Measurements from ENCODE around the gene TENM3.
"Not testable (repeated sequence)": the region's sequence is repeated elsewhere in the genome, so short reads cannot be mapped to it uniquely, and the experiment has no call there.

TENM3 gene

DNA sequence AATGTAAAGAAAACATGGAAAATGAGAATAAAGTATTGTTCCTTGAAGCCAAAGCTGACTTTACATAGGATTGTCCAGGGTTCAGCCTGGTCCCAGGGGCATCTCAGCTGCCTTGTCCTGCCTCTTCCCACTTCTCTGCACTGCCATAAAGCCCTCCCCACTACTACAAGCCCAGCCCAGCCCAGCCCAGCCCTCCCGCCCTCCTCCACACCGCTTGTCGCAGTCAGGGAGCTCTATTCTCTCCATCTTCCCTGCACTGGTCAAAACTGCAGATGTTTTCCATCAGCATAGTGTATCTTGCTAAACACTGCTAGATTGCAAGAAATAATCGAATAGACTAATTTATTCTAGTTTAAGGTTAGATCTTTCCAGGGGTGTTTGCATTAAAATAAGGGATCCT, 100.3 kb downstream of the TENM3 start:
- DNase-seq = no peak

DNA sequence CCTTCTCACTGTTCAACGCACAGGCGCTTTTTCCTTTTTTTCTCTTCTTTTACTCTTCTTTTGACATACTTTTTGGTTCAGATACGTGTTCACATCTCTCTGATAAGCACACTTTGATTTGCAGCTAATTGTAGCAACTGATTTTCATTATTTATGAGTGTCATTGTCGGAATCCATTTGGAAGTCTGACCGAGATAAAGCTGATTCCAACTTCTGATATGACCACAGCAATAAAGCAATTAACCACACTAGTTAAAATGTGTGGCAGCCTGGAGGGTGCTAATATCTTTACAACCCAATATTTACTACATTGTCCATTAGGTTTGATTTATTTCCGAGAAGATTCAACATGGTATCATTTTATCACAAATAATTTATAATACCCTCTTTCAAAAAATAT, 101.8 kb downstream of the TENM3 start:
- no peak for DNase-seq

DNA sequence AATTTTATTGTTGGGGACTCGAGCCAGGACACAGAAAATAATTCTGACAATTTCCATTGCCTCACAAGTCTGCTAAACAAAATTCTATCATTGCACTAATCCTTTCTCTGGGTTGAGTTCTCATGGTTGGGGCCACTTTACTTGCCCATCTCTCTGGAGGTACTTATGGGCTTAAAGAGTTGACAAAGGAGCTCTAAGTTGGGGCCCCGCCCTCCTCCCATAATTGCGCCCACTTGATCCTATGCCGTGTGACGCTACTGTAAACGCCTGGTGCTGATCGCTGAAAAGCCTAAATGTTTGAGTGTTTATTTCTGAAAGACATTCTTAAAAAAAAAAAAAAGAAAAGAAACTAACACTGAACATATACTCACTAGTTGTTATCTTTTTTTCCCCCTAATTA, 103.0 kb downstream of the TENM3 start:
- no peak for DNase-seq

DNA sequence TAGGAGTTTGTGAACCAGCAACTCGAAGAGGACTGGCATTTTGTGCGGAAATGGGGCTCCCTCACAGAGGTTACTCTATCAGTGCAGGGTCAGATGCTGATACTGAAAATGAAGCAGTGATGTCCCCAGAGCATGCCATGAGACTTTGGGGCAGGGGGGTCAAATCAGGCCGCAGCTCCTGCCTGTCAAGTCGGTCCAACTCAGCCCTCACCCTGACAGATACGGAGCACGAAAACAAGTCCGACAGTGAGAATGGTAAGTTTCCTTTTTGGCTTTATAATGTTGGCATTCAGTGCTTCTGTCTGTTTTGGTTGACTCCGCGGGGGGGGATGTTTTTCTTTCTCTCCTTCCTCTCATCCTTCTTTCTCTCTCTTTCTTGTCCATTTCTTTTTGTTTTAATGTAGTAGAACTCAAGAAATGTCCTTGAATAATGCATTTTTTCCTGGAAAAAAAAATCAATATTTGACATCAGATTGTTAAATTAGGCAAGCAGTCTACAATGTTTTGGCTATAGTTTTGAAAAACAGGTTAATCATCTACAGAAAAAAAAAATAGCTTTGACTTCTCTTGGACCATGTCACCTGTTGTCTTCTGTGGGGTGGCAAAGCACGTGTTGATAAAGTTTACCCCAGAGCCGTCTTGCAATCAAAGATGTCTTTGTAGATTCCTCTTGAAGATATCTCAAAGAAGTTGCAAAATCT, 103.6 kb downstream of the TENM3 start:
- DNase-seq = no peak

DNA sequence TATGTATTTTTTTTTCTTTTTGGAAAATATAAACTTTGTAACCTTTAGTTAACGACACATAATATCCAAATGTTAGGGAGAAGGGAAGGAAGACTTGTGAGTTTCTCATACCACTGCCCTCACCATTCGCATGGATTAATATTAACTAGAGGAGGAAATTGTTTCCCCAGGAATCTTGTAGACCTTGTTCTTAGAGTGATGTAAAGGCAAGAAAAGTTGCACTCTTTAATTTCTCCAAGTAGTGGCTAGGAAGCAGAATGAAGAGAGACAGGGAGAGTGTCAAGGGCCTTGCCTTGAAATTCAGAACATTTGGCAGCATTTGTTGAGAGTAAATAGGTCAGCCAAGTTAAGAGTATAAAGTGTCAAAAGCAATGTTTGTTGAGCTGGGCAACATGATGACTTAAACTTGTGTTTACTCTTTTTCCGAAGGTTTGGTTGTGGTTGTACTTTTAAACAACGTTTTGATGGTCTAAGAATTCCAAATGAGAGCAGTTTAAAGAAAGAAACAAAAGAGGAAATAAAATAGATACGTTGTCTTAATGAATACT, 105.7 kb downstream of the TENM3 start:
- DNase-seq = no peak

DNA sequence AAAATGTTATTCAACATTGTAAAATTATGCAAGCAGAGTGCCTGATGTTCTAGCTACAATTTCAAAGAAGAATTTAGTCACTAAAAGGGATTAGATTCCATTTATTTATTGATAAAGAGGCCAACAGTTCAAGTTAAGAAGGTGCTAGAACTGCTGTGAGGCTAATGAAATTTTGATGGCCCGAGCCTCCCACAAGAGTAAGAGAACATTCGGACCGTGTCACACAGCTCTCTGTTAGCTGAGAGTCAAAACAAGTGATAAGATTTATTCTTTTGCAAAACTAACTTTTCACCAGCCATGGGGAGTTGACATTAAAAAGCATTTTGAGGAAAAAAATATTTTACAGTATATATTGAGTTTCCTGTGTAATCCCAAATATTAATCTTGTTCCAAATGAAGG, 106.8 kb downstream of the TENM3 start:
- DNase-seq = no peak

DNA sequence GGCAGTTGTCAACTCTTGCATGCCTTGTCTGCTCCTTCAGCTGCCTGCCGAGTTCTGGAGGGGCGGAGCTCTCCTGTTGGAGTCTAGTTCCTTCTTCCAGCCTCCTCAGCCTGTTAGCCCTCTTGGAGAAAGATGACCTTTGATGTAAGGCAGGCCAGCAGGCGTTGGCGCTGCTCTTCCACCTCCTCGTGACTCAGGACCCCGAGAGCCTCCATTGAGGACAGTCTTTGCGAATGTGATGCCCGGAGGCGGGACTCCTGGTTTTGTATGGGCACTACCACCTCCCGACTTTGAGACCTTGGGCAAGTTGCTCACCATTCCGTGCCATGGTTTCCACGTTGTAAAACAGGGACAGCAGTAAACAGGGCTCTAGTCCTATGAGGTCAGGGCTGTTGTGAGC, 108.3 kb downstream of the TENM3 start:
- no peak for DNase-seq

DNA sequence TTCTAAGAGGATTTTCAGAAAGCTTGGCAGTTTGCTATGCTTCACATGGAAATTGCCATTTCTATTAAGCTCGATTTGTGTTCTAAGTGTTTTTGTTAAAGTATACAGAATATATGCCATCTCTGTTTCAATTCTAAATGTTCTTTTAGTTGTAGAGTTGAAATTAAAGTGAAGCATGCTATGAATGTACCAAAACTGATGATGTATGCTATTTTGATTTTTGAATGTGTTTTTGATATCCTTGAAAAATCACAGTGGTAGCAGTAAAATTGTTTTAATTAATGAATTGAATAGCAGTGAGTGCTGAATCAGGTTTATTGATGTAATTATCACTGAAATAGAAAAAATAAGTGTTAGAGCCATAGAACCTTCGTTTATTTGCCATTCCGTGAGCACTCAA, 110.9 kb downstream of the TENM3 start:
- no peak for DNase-seq

DNA sequence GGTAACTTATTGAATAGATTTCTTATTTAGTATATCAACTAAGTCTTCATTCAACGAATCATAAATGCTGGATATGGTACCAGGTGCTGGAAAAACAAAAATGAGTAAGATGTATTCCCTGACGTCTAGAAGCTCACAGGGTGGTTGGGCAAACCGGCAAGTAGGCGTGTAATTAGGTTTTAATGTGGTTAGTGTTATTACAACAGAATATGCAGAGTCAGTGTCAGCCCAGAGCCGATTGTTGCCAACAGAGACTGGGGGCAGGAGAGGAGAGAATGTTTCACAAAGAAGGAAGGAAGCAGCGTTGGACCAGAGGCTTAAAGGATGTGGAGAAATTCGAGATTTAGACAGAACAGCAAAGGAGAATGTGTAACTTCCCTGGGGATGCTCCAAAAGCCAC, 111.7 kb downstream of the TENM3 start:
- DNase-seq = peak; percentile 34 to 54

DNA sequence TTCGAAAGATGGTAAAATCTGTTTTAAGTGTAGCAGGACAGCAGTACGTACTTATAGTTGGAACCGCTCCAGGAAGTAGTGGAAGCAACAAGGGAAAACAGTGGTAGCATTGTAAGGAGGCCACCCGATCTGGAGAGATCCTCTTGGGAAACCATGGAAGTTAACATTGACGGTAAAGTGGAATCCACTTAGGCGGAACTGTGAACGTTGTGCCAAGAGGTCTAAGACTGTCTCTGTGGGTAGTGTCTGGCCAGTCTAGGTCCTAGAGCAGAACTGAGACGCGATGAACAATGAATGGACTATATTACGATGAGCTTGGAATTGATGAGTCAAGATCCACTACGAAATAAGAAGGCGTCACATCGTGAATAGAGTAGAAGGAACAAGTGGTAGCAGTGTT, 124.0 kb downstream of the TENM3 start:
- no peak for DNase-seq

DNA sequence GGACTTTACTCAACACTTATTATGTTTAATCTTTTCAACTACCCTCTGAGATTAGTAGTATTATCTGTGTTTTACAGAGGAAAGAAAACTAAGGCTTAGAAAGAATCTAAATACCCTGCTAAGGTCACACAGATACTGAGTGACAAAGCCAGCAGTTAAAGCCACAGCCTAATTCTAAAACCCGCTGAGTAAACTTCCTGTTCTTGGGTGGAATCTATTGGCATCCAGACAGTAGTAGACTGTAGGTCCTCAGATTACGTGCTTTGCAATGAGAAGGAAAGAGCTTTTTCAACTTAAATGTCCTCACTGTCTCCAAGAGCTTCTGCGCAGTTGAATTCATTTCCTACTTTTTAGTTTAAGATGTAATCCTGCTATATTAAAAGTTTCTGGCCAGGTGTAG, 126.0 kb downstream of the TENM3 start:
- DNase-seq = peak; percentile 66 to 68

DNA sequence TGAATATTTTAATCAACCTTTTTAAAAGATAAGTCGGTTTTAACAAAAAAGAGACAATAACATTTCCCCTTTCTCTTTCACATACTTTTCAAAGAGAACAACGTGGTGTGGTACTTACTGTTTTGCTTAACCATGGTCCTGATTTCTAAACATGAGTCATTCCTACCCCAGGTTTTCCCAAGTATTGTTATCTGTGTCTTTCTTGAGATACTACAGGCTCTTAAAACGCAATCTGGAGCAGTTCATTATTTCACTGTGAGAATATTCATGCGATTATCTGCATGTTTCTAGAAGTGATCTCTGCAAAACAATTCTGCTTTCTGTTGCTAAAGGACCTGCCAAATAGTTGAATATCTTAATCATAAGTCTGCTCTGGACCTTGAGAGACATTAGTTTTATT, 127.3 kb downstream of the TENM3 start:
- DNase-seq = no peak

DNA sequence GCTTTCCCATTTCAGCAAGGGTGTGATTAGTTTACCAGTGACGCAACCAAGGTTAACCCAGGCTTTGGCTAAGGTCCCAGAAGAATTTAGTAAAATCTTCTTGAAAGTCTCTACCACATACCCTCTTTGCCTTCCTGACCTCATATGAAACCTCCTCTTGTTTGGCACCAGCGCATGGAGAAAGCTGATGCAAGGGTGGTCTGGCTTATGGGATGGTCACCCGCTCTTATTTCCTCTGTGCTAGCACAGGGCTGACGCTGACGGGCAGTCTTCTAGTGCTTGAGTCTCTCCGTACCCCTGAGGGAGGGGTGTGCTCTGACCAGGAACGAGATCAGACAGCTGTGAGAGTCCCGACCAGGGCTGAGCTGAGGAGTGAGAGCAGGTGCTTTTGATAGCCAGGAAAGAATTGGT, 137.6 kb downstream of the TENM3 start:
- DNase-seq = no peak

DNA sequence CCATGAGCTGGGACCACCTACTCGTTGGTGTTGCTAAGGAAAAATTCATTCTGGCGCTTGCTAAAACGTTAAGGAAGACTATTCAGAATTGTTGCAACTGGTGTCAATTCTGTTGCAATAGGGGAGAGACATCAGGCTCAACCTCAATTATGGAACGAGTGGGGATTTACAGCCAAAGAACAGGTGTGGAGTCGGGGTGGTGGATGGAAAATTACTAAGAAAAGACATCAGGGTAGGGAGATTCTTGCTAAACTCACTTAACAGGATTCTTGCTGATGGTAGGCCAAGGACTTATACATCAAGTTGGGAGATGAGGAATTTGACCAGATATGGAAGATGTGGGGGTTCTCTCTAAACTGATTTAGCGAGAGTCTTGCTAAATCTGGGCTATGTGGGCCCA, 139.7 kb downstream of the TENM3 start:
- no peak for DNase-seq

DNA sequence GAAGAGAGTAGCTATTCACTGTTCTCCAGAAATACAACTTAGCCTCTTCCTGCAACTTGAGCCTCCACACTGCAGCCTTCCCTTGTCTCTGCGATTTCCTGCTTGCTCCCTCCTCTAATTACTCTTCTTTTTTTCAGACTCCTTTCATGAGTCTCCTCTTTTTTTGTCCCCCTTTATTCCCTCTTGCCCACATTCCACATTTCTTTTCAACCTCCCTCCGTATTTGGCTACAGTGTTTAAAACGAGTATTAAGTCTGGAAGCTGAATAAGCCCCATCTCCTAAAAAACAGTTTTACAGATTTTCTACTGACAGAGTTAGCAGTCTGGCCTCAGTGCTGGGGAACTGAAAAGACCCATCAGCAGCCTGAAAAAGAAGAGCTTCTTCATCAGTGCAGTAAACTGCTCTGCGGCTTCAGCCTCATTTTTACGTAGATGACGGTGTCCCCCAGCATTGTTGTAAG, 141.5 kb downstream of the TENM3 start:
- DNase-seq = peak in 1 of 2 experiments; percentile 1

DNA sequence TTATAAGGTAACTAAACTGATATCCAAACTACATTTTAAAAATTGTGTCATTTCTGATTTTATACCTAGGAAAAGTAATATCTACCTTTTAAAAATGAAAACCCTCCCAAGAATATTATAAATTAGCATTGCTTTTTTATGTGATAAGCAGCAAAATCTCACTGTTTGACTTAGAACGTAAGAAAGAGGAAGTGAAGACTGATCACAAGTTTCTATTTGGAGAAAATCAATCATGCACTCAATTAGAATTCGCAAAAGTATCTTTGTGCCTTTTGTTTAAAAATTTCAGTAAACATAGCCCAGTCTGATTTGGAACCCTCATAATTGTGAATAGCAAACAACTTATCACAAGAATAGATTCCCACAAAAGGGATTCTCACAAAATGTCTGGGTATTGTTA, 142.7 kb downstream of the TENM3 start:
- DNase-seq = peak in 1 of 2 experiments; percentile 4

DNA sequence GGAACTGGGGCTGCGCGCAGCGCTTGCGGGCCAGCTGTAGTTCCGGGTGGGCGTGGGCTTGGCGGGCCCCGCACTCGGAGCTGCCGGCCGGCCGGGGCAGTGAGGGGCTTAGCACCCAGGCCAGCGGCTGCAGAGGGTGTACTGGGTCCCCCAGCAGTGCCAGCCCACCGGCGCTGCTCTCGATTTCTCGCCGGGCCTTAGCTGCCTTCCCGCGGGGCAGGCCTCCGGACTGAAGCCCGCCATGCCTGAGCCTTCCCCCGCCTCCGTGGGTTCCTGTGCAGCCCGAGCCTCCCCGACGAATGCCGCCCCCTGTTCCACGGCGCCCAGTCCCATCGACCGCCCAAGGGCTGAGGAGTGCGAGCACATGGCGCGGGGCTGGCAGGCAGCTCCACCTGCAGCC, 143.4 kb downstream of the TENM3 start:
- not testable (repeated sequence) for DNase-seq

DNA sequence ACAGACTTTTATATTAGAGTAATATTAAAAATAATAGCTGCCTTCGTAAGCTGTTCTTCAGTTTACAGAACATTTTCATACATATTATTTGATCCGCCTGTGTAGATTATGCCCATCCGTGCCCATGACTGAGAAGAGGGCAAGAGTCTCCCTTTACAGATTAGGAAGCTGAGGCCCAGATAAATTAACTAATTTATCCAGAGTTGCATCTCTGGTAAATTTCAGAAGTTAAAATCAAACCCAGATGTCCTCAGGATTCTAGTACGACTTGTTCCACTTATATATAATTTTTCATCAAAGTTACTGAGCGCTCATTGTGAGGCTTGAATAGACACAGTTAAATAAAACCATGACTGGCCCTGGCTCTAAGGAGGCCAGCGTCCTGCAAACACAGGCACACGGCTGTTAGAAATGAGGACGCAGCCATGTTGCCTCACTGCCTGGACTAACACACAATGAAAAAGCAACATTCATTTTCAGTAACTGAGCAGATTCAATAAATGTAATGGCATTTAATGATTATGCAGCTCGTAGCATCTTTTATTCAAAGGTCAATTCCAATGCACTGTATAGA, 148.0 kb downstream of the TENM3 start:
- no peak for DNase-seq

DNA sequence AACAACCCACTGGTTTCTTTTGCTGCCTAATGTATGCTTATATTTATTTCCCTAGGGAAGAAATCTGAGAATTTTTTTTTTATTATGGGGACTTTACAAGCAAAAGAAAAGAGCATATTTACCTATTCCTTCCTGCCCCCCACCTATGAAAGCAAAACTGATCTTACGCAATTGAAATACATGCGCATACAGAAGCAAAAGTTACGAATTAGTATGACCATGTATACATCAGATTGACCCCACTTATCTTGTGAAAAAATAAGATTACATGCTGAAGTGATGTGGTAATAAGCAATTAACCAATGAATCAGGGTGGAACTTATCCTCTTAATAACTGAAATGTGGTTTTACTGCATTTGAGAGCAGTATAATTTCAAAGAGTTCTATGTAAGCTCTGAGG, 151.0 kb downstream of the TENM3 start:
- DNase-seq = no peak

DNA sequence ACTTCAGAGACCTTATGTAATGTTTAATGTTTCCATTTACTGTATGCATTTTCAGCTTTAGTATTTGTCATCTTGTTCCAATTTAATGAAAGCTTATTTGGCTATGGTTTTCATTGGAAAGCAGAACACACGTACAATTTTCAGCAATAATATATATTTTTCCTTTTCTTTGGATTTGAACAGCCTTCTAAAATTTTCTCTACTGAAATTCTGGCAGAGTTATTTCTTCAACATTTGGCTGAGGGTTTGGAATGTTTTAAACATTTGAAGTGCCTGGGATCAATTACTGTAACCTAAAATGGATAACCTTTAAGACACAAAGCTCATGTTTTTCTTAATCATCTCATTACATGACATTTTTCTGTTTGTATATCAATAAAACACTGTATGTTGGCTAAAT, 156.9 kb downstream of the TENM3 start:
- DNase-seq = no peak

DNA sequence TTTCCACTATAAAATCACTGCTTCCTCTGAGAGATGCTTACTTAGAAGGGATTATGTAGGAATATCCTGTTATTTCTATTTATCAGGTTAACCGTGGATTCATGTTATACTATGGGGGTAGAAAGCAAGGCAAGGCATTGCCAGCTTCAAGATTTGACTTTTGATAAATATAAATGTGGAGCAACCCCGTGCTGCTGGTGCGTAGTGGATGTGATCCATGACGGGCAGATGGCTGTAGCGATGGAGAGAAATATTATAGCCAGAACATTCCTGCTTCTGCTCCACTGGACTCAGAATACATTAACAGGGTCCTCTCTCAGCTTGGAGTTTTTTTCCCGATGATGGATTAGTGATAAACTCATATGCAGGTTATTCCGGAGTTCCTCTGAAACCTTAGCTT, 157.6 kb downstream of the TENM3 start:
- DNase-seq = no peak

DNA sequence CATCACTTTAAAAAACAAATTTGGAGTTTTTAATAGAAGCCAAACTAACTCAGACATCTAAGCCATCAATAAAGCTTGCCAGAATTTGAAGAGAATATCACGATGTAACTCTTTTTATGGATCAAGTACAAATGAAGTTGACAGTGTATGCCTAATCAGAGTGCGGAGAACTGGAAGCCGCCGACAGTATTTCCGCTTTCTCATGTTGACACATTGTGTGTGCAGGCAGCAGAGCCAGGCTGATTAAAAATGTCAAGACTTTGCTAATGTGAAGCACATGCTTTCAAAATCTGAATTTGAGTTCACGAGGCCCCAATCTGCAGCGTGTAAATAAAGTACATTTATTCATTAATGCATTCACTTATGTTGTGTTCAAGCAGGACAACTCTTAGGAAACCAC, 161.2 kb downstream of the TENM3 start:
- no peak for DNase-seq

DNA sequence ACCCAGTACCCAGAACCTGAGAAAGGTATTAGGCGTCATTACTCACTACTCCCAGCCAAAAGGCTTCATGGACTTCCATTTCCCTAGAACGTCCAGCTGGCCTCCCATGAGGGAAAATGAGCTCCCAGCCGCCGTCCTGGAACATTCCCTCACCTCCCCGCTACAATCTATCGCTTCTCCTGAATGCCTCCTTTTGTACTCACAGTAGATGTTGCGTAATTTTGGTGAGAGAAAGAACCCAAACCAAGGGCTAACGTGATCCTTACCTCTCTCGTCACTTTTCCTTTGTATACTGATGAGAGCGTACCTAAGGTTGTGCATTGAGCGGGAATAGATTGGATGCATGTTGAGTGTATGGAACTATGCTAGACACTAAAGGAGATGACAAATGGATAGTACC, 161.9 kb downstream of the TENM3 start:
- no peak for DNase-seq

DNA sequence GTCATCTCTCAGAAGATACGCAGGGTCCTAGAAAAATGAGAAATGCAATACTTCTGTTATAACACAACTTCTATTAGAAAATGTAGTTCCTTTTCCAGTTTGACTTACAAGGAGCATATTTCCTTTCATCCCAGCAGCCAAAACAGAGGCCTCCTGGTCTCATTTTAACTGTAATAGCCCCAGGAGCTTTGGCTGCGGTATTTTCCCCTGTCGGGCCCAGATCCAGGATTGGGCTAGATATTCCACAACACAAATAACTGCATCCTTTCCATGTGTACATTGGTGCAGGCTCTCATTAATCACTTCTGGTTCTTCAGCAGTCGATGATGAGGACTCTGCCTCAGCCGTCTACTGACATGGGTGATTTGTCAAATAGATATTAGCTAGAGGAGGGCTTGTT, 166.1 kb downstream of the TENM3 start:
- DNase-seq = no peak

DNA sequence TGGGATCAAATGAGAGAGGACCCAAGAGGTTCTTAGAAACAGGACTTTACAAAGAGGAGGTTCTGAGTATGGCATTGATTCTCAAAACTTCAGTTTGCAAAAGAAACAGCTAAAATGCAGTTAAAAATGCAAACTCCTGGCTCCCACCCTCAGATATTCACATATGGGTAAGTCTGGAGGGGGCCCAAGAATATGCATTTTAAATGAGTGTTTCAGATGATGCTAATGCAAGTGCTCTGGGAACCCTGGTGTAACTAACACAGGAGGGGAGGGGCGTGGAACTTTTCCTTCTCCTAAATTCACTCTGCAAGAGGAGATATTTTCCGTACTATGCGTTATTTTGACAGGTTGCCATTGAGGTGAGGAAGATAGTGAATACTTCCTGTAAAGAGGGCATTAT, 168.2 kb downstream of the TENM3 start:
- no peak for DNase-seq

All from Kasumi-1 (cell line).